A549 (cell line): ENCODE data around the gene MAML3. TPM values are rescaled to one million over a fixed set of nuclear protein-coding genes. Genes with fewer than 3 reads are reported as not detected.

Experiments used
- ATAC-seq, 2 experiments: fragments of 200-7000 bp in 1 of 2; fragments of >200 bp in 1 of 2; cut with Nextera tagmentation in 1 of 2; cut with Tn5 transposase in 1 of 2; 3 replicates each; pipeline versions ENCODE4 v1.8.0 to v1.9.1; 2018 to 2020; ENCODE audit warnings: mild to moderate bottlenecking in 1 of 2, moderate library complexity in 1 of 2
- CTCF ChIA-PET: fragments of 300-600 bp; sonication (Branson Sonifier 250); formaldehyde crosslinking; extraction: SDS; loops from one replicate; lab custom pipeline; 2021; ENCODE audit warnings: antibody characterized with exemption, inconsistent platforms; lab: Yijun Ruan, JAX
- POLR2A ChIA-PET: fragments of 350-600 bp; formaldehyde crosslinking; extraction: SDS; loops from one replicate; lab custom pipeline; 2021; ENCODE audit warnings: antibody characterized with exemption, inconsistent platforms; lab: Yijun Ruan, JAX
- DNase-seq, 2 experiments: peaks; one replicate each; pipeline versions ENCODE4 v3.0.0 to v3.0.0-alpha.2; 2011 to 2016; ENCODE audit warnings: low read depth in 1 of 2, low spot score in 1 of 2
- FAIRE-seq: peaks from 2 replicates; lab custom pipeline; 2011; peaks lifted over from hg19 to GRCh38; lab: Jason Lieb, UNC
- H3K27ac ChIP-seq, 2 experiments: fragments of >200 bp; sonication (Bioruptor Twin); formaldehyde crosslinking; 3 replicates each; pipeline ENCODE4 v1.5.1; 2016 to 2017
- H3K4me1 ChIP-seq: fragments of >200 bp; sonication (Bioruptor Twin); formaldehyde crosslinking; 3 replicates; pipeline ENCODE4 v1.6.1; 2016
- H3K4me2 ChIP-seq: fragments of >200 bp; sonication (Bioruptor Twin); formaldehyde crosslinking; 3 replicates; pipeline ENCODE4 v1.6.1; 2016
- H3K4me3 ChIP-seq: fragments of >200 bp; sonication (Bioruptor Twin); formaldehyde crosslinking; 3 replicates; pipeline ENCODE4 v1.5.1; 2016
- H3K9me3 ChIP-seq: fragments of >200 bp; sonication (Bioruptor Twin); formaldehyde crosslinking; 3 replicates; pipeline ENCODE4 v1.6.1; 2016
- CBX2 ChIP-seq: fragments of 200-600 bp; sonication (generic); IDR thresholded peaks from 2 replicates; pipeline ENCODE4 v1.6.1; 2016; ENCODE audit warnings: low read depth, mild to moderate bottlenecking, borderline replicate concordance
- CBX8 ChIP-seq: fragments of 200-600 bp; sonication (generic); IDR thresholded peaks from 2 replicates; pipeline ENCODE4 v1.6.1; 2016
- CHD4 ChIP-seq: fragments of 200-600 bp; sonication (generic); IDR thresholded peaks from 2 replicates; pipeline ENCODE4 v1.6.1; 2016; ENCODE audit warnings: antibody characterized with exemption, mild to moderate bottlenecking, borderline replicate concordance
- EHF ChIP-seq: fragments of 250-450 bp; sonication (Bioruptor Pico); IDR thresholded peaks from 2 replicates; pipeline ENCODE4 v1.5.0; 2020; ENCODE audit warnings: mild to moderate bottlenecking
- EP300 ChIP-seq, 2 experiments: fragments of >200 bp; sonication (Bioruptor Twin); formaldehyde crosslinking; IDR thresholded peaks; 2 replicates in 1 of 2; 3 replicates in 1 of 2; pipeline ENCODE4 v1.6.1; 2016 to 2017
- ESRRA ChIP-seq: fragments of 150-350 bp; IDR thresholded peaks from 2 replicates; pipeline ENCODE4 v1.6.1; 2014; ENCODE audit warnings: mild to moderate bottlenecking, low read length, borderline replicate concordance
- GATA3 ChIP-seq: IDR thresholded peaks from 2 replicates; pipeline ENCODE4 v1.6.1; 2012; ENCODE audit warnings: borderline replicate concordance
- HOXA7 ChIP-seq: fragments of 250-450 bp; sonication (Bioruptor Pico); IDR thresholded peaks from 2 replicates; pipeline ENCODE4 v1.5.0; 2020; ENCODE audit warnings: mild to moderate bottlenecking, moderate library complexity
- JUN ChIP-seq, 2 experiments: fragments of >200 bp; sonication (Bioruptor Twin); formaldehyde crosslinking; IDR thresholded peaks; 2 replicates in 1 of 2; 3 replicates in 1 of 2; pipeline ENCODE4 v1.6.1; 2016 to 2017
- KDM1A ChIP-seq: fragments of 200-600 bp; sonication (generic); IDR thresholded peaks from 2 replicates; pipeline ENCODE4 v1.6.1; 2016; ENCODE audit warnings: low read depth, mild to moderate bottlenecking
- KDM5A ChIP-seq: fragments of 200-600 bp; sonication (generic); IDR thresholded peaks from 2 replicates; pipeline ENCODE4 v1.6.1; 2016; ENCODE audit warnings: antibody characterized with exemption, mild to moderate bottlenecking
- MAFK ChIP-seq: fragments of 450-650 bp; IDR thresholded peaks from 2 replicates; pipeline ENCODE4 v1.6.1; 2014; ENCODE audit not compliant: partially characterized antibody
- MAZ ChIP-seq: fragments of 150-350 bp; IDR thresholded peaks from 2 replicates; pipeline ENCODE4 v1.6.1; 2014; ENCODE audit warnings: antibody characterized with exemption, low read depth, low read length, borderline replicate concordance
- MYC ChIP-seq: IDR thresholded peaks from 2 replicates; pipeline ENCODE4 v1.6.1; 2012; ENCODE audit warnings: mild to moderate bottlenecking, inconsistent platforms, low read length, improper control_type of control experiment, borderline replicate concordance
- NFE2L2 ChIP-seq: fragments of 150-350 bp; conservative IDR thresholded peaks from 2 replicates; pipeline ENCODE4 v1.6.1; 2014; ENCODE audit warnings: low read length
- NPAS2 ChIP-seq: fragments of 250-450 bp; sonication (Bioruptor Pico); IDR thresholded peaks from 2 replicates; pipeline ENCODE4 v1.8.0; 2022; ENCODE audit warnings: mild to moderate bottlenecking, moderate library complexity, borderline replicate concordance
- PHF8 ChIP-seq: fragments of 200-600 bp; sonication (generic); IDR thresholded peaks from 2 replicates; pipeline ENCODE4 v1.6.1; 2016; ENCODE audit warnings: low read depth, mild to moderate bottlenecking, antibody characterized with exemption, moderate library complexity, borderline replicate concordance
- POLR2AphosphoS2 ChIP-seq: conservative IDR thresholded peaks from 2 replicates; pipeline ENCODE4 v1.6.1; 2012; ENCODE audit warnings: low read length, improper control_type of control experiment, inconsistent platforms
- RAD21 ChIP-seq, 2 experiments: fragments of >200 bp in 1 of 2; sonication (Bioruptor Twin) in 1 of 2; formaldehyde crosslinking in 1 of 2; IDR thresholded peaks in 1 of 2; conservative IDR thresholded peaks in 1 of 2; 2 replicates in 1 of 2; 3 replicates in 1 of 2; pipeline ENCODE4 v1.6.1; 2012 to 2018; ENCODE audit warnings: inconsistent platforms in 1 of 2
- RARB ChIP-seq: fragments of 250-450 bp; sonication (Bioruptor Pico); IDR thresholded peaks from 2 replicates; pipeline ENCODE4 v1.8.0; 2021; ENCODE audit warnings: mild to moderate bottlenecking, moderate library complexity
- SMC3 ChIP-seq: fragments of >200 bp; sonication (Bioruptor Twin); formaldehyde crosslinking; IDR thresholded peaks from 3 replicates; pipeline ENCODE4 v1.6.1; 2018; ENCODE audit warnings: inconsistent platforms
- TP53 ChIP-seq: fragments of 250-450 bp; sonication (Bioruptor Pico); IDR thresholded peaks from 2 replicates; pipeline ENCODE4 v1.5.0; 2021; ENCODE audit warnings: mild to moderate bottlenecking, moderate library complexity
- ZFP36 ChIP-seq: fragments of 450-650 bp; IDR thresholded peaks from 2 replicates; pipeline ENCODE4 v1.6.1; 2014; ENCODE audit warnings: borderline replicate concordance; ENCODE audit not compliant: partially characterized antibody
- ZSCAN20 ChIP-seq: fragments of 250-450 bp; sonication (Bioruptor Pico); IDR thresholded peaks from 2 replicates; pipeline ENCODE4 v1.8.0; 2022; ENCODE audit warnings: mild to moderate bottlenecking, moderate library complexity
- WGBS: methylation state at CpG from one replicate; pipeline ENCODE4 v1.1.6; 2017; ENCODE audit errors: missing lambda C conversion rate; 5-methylcytosine and 5-hydroxymethylcytosine counted together
- polyA plus RNA-seq, 4 experiments: library from polyadenylated mRNA; depleted of rRNA in 3 of 4; stranded (reverse); fragments of >200 nt; fragmentation: RNase III in 1 of 4; extraction: RNeasy Plus Mini Kit Qiagen cat#74134 plus additional on column Dnase treatment in 1 of 4; gene quantifications; 2 replicates in 3 of 4; 3 replicates in 1 of 4; pipeline ENCODE4 v1.2.3, GENCODE V29; 2011 to 2017
- TF ChIP-seq, protein P1 (sequence below): fragments of >200 bp; sonication (Bioruptor Twin); formaldehyde crosslinking; IDR thresholded peaks from 3 replicates; pipeline ENCODE4 v1.6.1; 2016
- TF ChIP-seq, protein P2 (sequence below): fragments of 250-450 bp; sonication (Bioruptor Pico); IDR thresholded peaks from 2 replicates; pipeline ENCODE4 v1.5.0; 2020; ENCODE audit warnings: low read depth, mild to moderate bottlenecking, moderate library complexity
- TF ChIP-seq, protein P3 (sequence below): IDR thresholded peaks from 2 replicates; pipeline ENCODE4 v1.6.1; 2012
- TF ChIP-seq, protein P4 (sequence below): fragments of >200 bp; sonication (Bioruptor Twin); formaldehyde crosslinking; IDR thresholded peaks from 2 replicates; pipeline ENCODE4 v1.6.1; 2016

The MAML3 gene
- polyA plus RNA-seq, 2 of the 4 experiments (the other 2 are of a cell fraction) = 9.0 to 22.2 TPM

DNA sequence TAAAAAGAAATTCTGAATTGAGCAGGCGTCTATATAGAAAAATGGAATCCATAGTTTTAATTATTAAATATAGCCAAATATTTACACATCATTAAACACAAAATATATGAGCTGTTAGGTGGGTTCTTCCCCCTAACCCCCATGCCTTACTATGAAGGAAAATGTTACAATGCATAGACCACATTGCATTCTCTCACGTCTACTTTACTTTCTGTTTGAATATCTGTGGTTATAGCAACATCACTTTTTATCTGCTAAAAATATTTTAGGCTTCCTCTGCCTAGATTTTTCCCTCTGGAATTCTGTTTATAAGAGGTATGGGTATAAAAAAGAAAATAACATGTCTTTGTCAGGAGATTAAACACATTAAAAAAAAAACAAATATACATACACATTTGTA, 73.1 kb downstream of the MAML3 start:
- WGBS = 77% methylated on average over 2 of the region's 2 CpGs
- Histone ChIP-seq H3K27ac (peak overlapping the region; percentile 97 to 99), H3K4me3 (no peak overlapping the region), H3K9me3 (no peaks in the 10 kb centered on the region), H3K4me1 (peaks cover 82% of the 10 kb centered on the region), H3K4me2 (peak overlapping the region; percentile 50)
- no peak for DNase-seq
- TF ChIP-seq TP53 (no peak), MAZ (no peak), EP300 (IDR thresholded peaks at IDR 0.05) (no peak), ZFP36 (no peak), PHF8 (no peak), MYC (no peak), CBX2 (no peak), SMC3 (no peak), POLR2AphosphoS2 (no peak)
- TF ChIP-seq, protein P1, sequence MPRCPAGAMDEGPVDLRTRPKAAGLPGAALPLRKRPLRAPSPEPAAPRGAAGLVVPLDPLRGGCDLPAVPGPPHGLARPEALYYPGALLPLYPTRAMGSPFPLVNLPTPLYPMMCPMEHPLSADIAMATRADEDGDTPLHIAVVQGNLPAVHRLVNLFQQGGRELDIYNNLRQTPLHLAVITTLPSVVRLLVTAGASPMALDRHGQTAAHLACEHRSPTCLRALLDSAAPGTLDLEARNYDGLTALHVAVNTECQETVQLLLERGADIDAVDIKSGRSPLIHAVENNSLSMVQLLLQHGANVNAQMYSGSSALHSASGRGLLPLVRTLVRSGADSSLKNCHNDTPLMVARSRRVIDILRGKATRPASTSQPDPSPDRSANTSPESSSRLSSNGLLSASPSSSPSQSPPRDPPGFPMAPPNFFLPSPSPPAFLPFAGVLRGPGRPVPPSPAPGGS = no peak
- TF ChIP-seq, protein P2, sequence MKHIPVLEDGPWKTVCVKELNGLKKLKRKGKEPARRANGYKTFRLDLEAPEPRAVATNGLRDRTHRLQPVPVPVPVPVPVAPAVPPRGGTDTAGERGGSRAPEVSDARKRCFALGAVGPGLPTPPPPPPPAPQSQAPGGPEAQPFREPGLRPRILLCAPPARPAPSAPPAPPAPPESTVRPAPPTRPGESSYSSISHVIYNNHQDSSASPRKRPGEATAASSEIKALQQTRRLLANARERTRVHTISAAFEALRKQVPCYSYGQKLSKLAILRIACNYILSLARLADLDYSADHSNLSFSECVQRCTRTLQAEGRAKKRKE = no peak
- FAIRE-seq = no peak
- ChIA-PET CTCF (no interaction called here), POLR2A (no interaction called here)
- ATAC-seq = no peak

DNA sequence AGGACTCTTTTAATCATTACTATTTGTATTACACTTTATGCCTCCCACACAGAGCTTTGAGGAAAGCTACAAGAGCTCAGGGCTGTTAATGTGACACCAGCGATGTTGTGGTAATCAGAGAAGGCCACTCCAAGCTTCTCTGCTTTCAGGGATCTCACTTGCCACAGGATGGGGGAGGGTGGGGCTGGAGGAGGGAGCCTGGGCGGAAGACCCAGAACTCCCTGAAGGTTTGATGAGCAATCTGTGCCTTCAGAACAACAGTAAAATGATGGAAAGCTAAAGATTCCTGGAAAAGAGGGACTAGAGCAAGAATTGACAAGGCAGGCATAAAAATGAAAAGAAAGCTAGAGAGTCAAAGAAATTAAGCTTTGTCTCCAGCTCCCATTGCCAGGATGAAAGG, 75.6 kb downstream of the MAML3 start:
- no peaks in the 10 kb centered on the region for H3K9me3 ChIP-seq
- CTCF ChIA-PET = interaction anchor here (1.0 to 1.3 kb wide), 2 partner anchors 8 to 16 kb away, joined by 3 to 5 read pairs; no protein-coding TSS in a partner anchor
- POLR2A ChIA-PET = interaction anchor here (1.3 kb wide), 1 partner anchor 17 kb away, joined by 4 read pairs; no protein-coding TSS in a partner anchor
- WGBS = 39% methylated on average over 2 of the region's 2 CpGs
- DNase-seq (no peak), ATAC-seq (peak in 1 of 2 experiments; percentile 24; a peak in 2 of 6 replicates), FAIRE-seq (no peak)
- TF ChIP-seq KDM5A = no peak
- no peak for TF ChIP-seq RAD21 (conservative IDR thresholded peaks at IDR 0.05 in 1 of 2, IDR thresholded peaks at IDR 0.05 in 1 of 2)
- TF ChIP-seq CBX8 = no peak
- no peak for TF ChIP-seq EHF
- TF ChIP-seq JUN (IDR thresholded peaks at IDR 0.05) = no peak
- no peak for TF ChIP-seq NFE2L2
- no peak for TF ChIP-seq GATA3
- no peak for TF ChIP-seq NPAS2 (CRISPR knock-in tag)
- TF ChIP-seq, protein P3, sequence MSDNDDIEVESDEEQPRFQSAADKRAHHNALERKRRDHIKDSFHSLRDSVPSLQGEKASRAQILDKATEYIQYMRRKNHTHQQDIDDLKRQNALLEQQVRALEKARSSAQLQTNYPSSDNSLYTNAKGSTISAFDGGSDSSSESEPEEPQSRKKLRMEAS = no peak
- peak overlapping the region; percentile 69 to 72 for H3K27ac ChIP-seq
- H3K4me2 ChIP-seq = peak overlapping the region; percentile 54
- peaks cover 60% of the 10 kb centered on the region for H3K4me1 ChIP-seq
- no peak overlapping the region for H3K4me3 ChIP-seq

DNA sequence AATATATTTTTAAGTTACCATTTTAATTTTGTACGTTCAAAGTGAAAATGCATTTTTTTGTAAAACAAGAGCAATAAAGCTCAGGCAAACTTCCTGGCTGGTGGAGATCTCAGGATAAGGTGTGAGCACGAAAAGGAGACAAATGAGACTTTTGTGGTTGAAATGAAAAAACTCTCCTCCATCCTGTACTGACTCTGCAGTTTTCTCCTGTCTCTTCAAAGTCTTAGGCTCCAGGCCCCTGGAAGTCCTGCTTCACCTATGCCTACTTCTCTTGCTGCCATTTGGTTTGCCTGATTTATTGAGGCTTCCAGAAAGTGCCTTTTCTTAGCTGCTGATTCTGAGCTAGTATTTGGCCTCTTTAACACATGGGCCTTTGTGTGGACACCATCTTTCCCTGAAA, 77.7 kb downstream of the MAML3 start:
- Histone ChIP-seq H3K27ac (peak overlapping the region; percentile 22 to 72; a peak in 3 of 6 replicates), H3K4me3 (no peak overlapping the region), H3K4me1 (peaks cover 50% of the 10 kb centered on the region), H3K4me2 (no peak overlapping the region)
- ChIA-PET CTCF (no interaction called here), POLR2A (no interaction called here)
- FAIRE-seq (no peak), ATAC-seq (no peak)
- no peak for TF ChIP-seq CHD4
- no peak for TF ChIP-seq KDM1A
- no peak for TF ChIP-seq ZSCAN20 (CRISPR knock-in tag)
- TF ChIP-seq, protein P4, sequence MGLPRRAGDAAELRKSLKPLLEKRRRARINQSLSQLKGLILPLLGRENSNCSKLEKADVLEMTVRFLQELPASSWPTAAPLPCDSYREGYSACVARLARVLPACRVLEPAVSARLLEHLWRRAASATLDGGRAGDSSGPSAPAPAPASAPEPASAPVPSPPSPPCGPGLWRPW = no peak
- TF ChIP-seq ESRRA = no peak
- TF ChIP-seq RARB (CRISPR knock-in tag) = no peak
- TF ChIP-seq HOXA7 = no peak
- TF ChIP-seq GATA3 = no peak
- no peak for TF ChIP-seq CBX8
- no peak for TF ChIP-seq MAFK
- no peak for TF ChIP-seq POLR2AphosphoS2
- TF ChIP-seq, all 56 proteins: peak for 0
- WGBS = 95% methylated on average over 2 of the region's 2 CpGs
- H3K9me3 ChIP-seq = no peaks in the 10 kb centered on the region
- DNase-seq = no peak
